Measurements from ENCODE around the gene ERC2. TPM values are rescaled to one million over a fixed set of nuclear protein-coding genes. Genes with fewer than 3 reads are reported as not detected.

Gene ERC2
- total and polyA plus RNA-seq, 2 of the 8 experiments (the other 6 are each of a cell fraction or from before 2014, with no cell fraction given): 16.4 to 22.8 TPM

GRCh38 chr3:56297281-56297840 lies 170.9 kb downstream of the ERC2 start:
- DNase-seq (ENCODE audit: low read depth in 1 of 2, low spot score in 2 of 2) (no peak), FAIRE-seq (no peak)
- Histone ChIP-seq H3K27ac (ENCODE audit: low read depth, low read length) (no peak overlapping the region), H2BK120ac (replicated peaks; ENCODE audit: low read depth, low read length) (no peak overlapping the region), H3K9me3 (ENCODE audit: insufficient read depth in 2 of 2, low read depth in 1 of 2, low read length in 1 of 2) (no peaks in the 10 kb centered on the region; a peak in 1 of 4 replicates), H2AFZ (ENCODE audit: low read length) (no peak overlapping the region), H3K4ac (replicated peaks; ENCODE audit: insufficient read length, low read depth, low read length) (no peak overlapping the region), H4K20me1 (replicated peaks in 1 of 2; ENCODE audit: control insufficient read depth in 1 of 2, insufficient read depth in 2 of 2, low read length in 2 of 2) (no peaks in the 10 kb centered on the region), H3K23ac (ENCODE audit: insufficient read length) (no peak overlapping the region), H3K18ac (ENCODE audit: extremely low read depth, low read length) (no peak overlapping the region), H3K27me3 (replicated peaks in 1 of 4; ENCODE audit: control insufficient read depth in 3 of 4, extremely low read depth in 1 of 4, insufficient read depth in 3 of 4, low read length in 3 of 4) (no peaks in the 10 kb centered on the region), H3K4me3 (ENCODE audit: extremely low read depth in 1 of 4, insufficient read depth in 2 of 4, low read depth in 3 of 4, low read length in 4 of 4) (no peak overlapping the region), H3K4me2 (ENCODE audit: insufficient read depth in 1 of 2, low read depth in 2 of 2, low read length in 2 of 2) (no peak overlapping the region), H2BK5ac (ENCODE audit: low read depth, low read length) (no peak overlapping the region), H3K56ac (replicated peaks; ENCODE audit: insufficient read length, low read depth, low read length) (no peak overlapping the region), H2BK12ac (ENCODE audit: low read depth, low read length) (no peak overlapping the region), H4K91ac (replicated peaks; ENCODE audit: insufficient read length, low read length) (no peak overlapping the region), H3K79me1 (ENCODE audit: low read depth, low read length) (no peaks in the 10 kb centered on the region), H3K36me3 (ENCODE audit: control insufficient read depth in 2 of 4, insufficient read depth in 4 of 4, low read length in 3 of 4) (peaks cover 0 to 5% (median 0%) of the 10 kb centered on the region in 4 experiments; a peak in 2 of 8 replicates), H2BK20ac (ENCODE audit: low read length) (no peak overlapping the region), H3K14ac (ENCODE audit: insufficient read length) (no peak overlapping the region), H3K4me1 (replicated peaks in 1 of 4; ENCODE audit: control insufficient read depth in 3 of 4, insufficient read depth in 4 of 4, low read length in 3 of 4) (no peaks in the 10 kb centered on the region), H4K8ac (ENCODE audit: extremely low read depth, insufficient read depth, low read length) (no peak overlapping the region), H2BK15ac (ENCODE audit: low read length) (no peak overlapping the region), H2AK5ac (ENCODE audit: low read depth, low read length) (no peak overlapping the region), H3K9ac (replicated peaks in 1 of 4; ENCODE audit: extremely low read depth in 1 of 4, low read depth in 3 of 4, low read length in 3 of 4) (no peak overlapping the region), H3K79me2 (ENCODE audit: control insufficient read depth in 1 of 2, insufficient read depth in 2 of 2, low read length in 2 of 2) (no peaks in the 10 kb centered on the region), H3K23me2 (ENCODE audit: low read depth, low read length) (no peaks in the 10 kb centered on the region), H4K5ac (ENCODE audit: insufficient read length, low read depth, low read length) (no peak overlapping the region)
- POLR2A ChIA-PET (ENCODE audit: partially characterized antibody): no interaction called here
- CTCF ChIA-PET (ENCODE audit: partially characterized antibody): interaction anchor here (0.6 to 1.3 kb wide), 2 partner anchors 42 to 60 kb away, joined by 3 to 6 read pairs; no protein-coding TSS in a partner anchor
- 90% methylated on average over 3 of the region's 3 CpGs; no CpG with 5 or more reads in 1 of the 2 experiments for WGBS, 2 experiments (ENCODE audit: extremely low coverage in 1 of 2, insufficient coverage in 1 of 2, insufficient read length in 1 of 2, insufficient replicate concordance in 2 of 2, low coverage in 1 of 2, low lambda C conversion rate in 2 of 2, missing lambda C conversion rate in 1 of 2)
- TF ChIP-seq TAF7 (optimal IDR thresholded peaks at IDR 0.05; ENCODE audit: borderline replicate concordance, low read depth, low read length) (no peak), CHD1 (IDR thresholded peaks at IDR 0.05; ENCODE audit: low read depth, low read length) (no peak), PHF8 (conservative IDR thresholded peaks at IDR 0.05; ENCODE audit: low read depth, low read length) (no peak), TBP (IDR thresholded peaks at IDR 0.05; ENCODE audit: low read depth, low read length) (no peak), SP4 (IDR thresholded peaks at IDR 0.05; ENCODE audit: low read length) (no peak), TCF12 (IDR thresholded peaks at IDR 0.05; ENCODE audit: low read depth, low read length) (no peak), KDM1A (IDR thresholded peaks at IDR 0.05; ENCODE audit: borderline replicate concordance, low read length) (no peak), HDAC6 (IDR thresholded peaks at IDR 0.05; ENCODE audit: low read depth, low read length) (no peak), CBX8 (IDR thresholded peaks at IDR 0.05; ENCODE audit: borderline replicate concordance, low read depth, low read length) (no peak), ATF3 (IDR thresholded peaks at IDR 0.05; ENCODE audit: insufficient read depth, low read depth, low read length) (no peak), POU5F1 (IDR thresholded peaks at IDR 0.05; ENCODE audit: low read depth, low read length) (no peak), RNF2 (IDR thresholded peaks at IDR 0.05; ENCODE audit: borderline replicate concordance, low read depth, low read length, missing control alignments, poor library complexity, severe bottlenecking) (no peak), HDAC2 (IDR thresholded peaks at IDR 0.05; ENCODE audit: borderline replicate concordance in 1 of 2, low read depth in 2 of 2, low read length in 2 of 2) (no peak)

All from H1 (cell line).